Fibroblast of the aortic adventitia (primary cell): ENCODE measurements around the gene IFRD1. TPM values are rescaled to one million over a fixed set of nuclear protein-coding genes. Genes with fewer than 3 reads are reported as not detected.

Experiments
- DNase-seq: peaks from one replicate; pipeline ENCODE4 v3.0.0-alpha.2; 2010; ENCODE audit warnings: low read depth
- H3K4me3 ChIP-seq: 2 replicates; pipeline ENCODE4 v1.5.1; 2011; ENCODE audit warnings: low read depth, mild to moderate bottlenecking, control low read depth, low read length, moderate library complexity
- small RNA-seq: library from RNA; depleted of rRNA; stranded (forward); fragments of <200 nt; gene quantifications from one replicate; pipeline ENCODE3, GENCODE V24; 2012
- total RNA-seq: library from RNA; depleted of rRNA; stranded (reverse); fragments of >200 nt; gene quantifications from 2 replicates; pipeline ENCODE4 v1.2.3, GENCODE V29; 2012; ENCODE audit warnings: low replicate concordance
- TF ChIP-seq, protein P1 (sequence below): IDR thresholded peaks from 2 replicates; pipeline ENCODE4 v1.5.1; 2011; ENCODE audit warnings: mild to moderate bottlenecking, low read length, control low read depth, inconsistent platforms; ENCODE audit not compliant: insufficient read depth

IFRD1 gene
- total RNA-seq, 1 donor = 49.5 TPM

DNA sequence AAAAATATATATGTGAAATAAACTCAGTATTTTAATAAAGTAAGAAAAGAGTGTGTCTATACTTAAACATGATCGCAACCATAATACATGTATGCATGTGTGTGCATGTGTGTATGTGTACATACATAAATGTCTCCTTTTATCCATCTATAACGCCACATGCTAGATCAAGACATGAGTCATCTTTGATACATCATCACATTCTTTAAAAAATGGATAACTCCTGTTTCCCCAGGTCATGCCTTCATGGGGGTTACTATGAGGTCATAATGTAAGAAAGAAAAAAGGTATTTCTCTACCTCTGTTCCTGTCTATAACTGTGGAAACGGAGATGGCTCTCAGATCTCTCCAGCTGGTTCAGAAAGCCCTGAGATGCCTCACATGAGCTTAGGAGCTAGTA is 71.7 kb downstream of the IFRD1 start:
- no peak overlapping the region for H3K4me3 ChIP-seq
- TF ChIP-seq, protein P1, sequence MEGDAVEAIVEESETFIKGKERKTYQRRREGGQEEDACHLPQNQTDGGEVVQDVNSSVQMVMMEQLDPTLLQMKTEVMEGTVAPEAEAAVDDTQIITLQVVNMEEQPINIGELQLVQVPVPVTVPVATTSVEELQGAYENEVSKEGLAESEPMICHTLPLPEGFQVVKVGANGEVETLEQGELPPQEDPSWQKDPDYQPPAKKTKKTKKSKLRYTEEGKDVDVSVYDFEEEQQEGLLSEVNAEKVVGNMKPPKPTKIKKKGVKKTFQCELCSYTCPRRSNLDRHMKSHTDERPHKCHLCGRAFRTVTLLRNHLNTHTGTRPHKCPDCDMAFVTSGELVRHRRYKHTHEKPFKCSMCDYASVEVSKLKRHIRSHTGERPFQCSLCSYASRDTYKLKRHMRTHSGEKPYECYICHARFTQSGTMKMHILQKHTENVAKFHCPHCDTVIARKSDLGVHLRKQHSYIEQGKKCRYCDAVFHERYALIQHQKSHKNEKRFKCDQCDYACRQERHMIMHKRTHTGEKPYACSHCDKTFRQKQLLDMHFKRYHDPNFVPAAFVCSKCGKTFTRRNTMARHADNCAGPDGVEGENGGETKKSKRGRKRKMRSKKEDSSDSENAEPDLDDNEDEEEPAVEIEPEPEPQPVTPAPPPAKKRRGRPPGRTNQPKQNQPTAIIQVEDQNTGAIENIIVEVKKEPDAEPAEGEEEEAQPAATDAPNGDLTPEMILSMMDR = no peak

DNA sequence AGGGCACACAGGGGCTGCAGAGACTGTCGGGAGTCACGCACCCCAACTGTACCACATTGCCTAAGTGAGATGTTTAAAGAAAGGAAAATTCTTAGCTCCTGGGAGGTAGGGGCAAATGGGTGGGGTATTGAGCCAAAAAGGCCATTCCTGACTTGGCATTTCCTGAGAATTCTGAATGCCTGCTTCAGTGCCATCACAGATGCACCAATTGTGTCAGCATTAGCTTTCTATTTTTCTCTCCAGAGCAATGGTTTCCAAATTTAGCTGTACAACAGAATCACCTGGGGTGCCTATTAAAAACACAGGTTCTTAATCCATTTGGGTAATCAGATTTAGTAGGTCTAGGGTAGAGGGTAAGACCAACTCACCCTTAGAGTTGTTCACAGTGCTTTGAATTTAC is 73.6 kb downstream of the IFRD1 start:
- H3K4me3 ChIP-seq = no peak overlapping the region
- TF ChIP-seq, protein P1 = no peak
- no peak for DNase-seq

More for the DNA sequence above, 71.7 kb downstream of the IFRD1 start:
- no peak for DNase-seq

Small RNAs within 50 kb of the gene (small RNA-seq; reads per million reads assigned to genes)
- not detected for gene AC079741.1

Other genes starting within 250 kb of the IFRD1 start
- gene DOCK4, start 244.1 kb upstream of the IFRD1 start, total RNA-seq = 7.6 and 25.9 TPM in 2 replicates
- 41.4 and 42.8 TPM in 2 replicates for gene ZNF277, start 243.8 kb upstream of the IFRD1 start, total RNA-seq
- 0.27 TPM in 1 of 2 replicates, not detected in the other for gene LSMEM1, start 30.5 kb downstream of the IFRD1 start, total RNA-seq